Mammary epithelial cell (primary cell): ENCODE data around the gene FAM193A.
"Not testable (repeated sequence)": the region's sequence is repeated elsewhere in the genome, so short reads cannot be mapped to it uniquely, and the experiment has no call there.

Source experiments
- CTCF ChIP-seq, 2 donors: IDR thresholded peaks in 1 of 2; conservative IDR thresholded peaks in 1 of 2; 2 replicates each; pipeline ENCODE4 v1.5.1; 2011 to 2012; ENCODE audit warnings: inconsistent platforms in 2 of 2, low read length in 2 of 2, mild to moderate bottlenecking in 2 of 2, control low read depth in 1 of 2, low read depth in 1 of 2; ENCODE audit not compliant: insufficient read depth in 1 of 2; ENCODE audit errors: extremely low read depth in 1 of 2
- EZH2 ChIP-seq: IDR thresholded peaks from 2 replicates; pipeline ENCODE4 v1.6.1; 2012; ENCODE audit warnings: low read length, inconsistent platforms, borderline replicate concordance

- TF ChIP-seq CTCF (conservative IDR thresholded peaks at IDR 0.05 in 1 of 2, IDR thresholded peaks at IDR 0.05 in 1 of 2; ENCODE audit: extremely low read depth in 1 of 2, insufficient read depth in 1 of 2, low read depth in 1 of 2, low read length in 2 of 2); EZH2: not testable (repeated sequence)
Measured at GRCh38 chr4:2780643-2781042, 244.2 kb downstream of the FAM193A start.
